ENCODE results near the gene NFXL1. TPM values are rescaled to one million over a fixed set of nuclear protein-coding genes. Genes with fewer than 3 reads are reported as not detected.

NFXL1 gene
- total and polyA plus RNA-seq, 10 of the 15 experiments (the other 5 are each of a cell fraction or from before 2014, with no cell fraction given), result 8.1 to 16.5 (median 13.1) TPM

- FAIRE-seq (no peak), DNase-seq (ENCODE audit: low read depth, low spot score) (no peak), ATAC-seq (no peak)
- no peaks in the 10 kb centered on the region for H3K9me3 ChIP-seq (replicated peaks; ENCODE audit: control insufficient read depth, insufficient read depth, low read length)
- no peak overlapping the region for H2AFZ ChIP-seq (ENCODE audit: control insufficient read depth, low read depth, low read length)
- WGBS (ENCODE audit: insufficient coverage, insufficient replicate concordance, low lambda C conversion rate, missing lambda C conversion rate), result 63% methylated on average over 10 of the region's 10 CpGs
- no peak overlapping the region for H3K4me3 ChIP-seq
- no peaks in the 10 kb centered on the region for H3K4me1 ChIP-seq (ENCODE audit: control insufficient read depth, insufficient read depth, low read length)
- in situ Hi-C loops (cut with MboI), result no loop called here
- no TSS peak for BruUV-seq (replicated peaks)
- no peaks in the 10 kb centered on the region for H3K36me3 ChIP-seq (ENCODE audit: control insufficient read depth in 2 of 2, insufficient read depth in 2 of 2, low read length in 1 of 2)
- no peak overlapping the region for H3K27ac ChIP-seq (ENCODE audit: control insufficient read depth, insufficient read depth)
- H4K20me1 ChIP-seq (ENCODE audit: control insufficient read depth, insufficient read depth), result no peaks in the 10 kb centered on the region
- POLR2A ChIA-PET, result no interaction called here
- H3K9ac ChIP-seq (ENCODE audit: control insufficient read depth, insufficient read depth, low read length), result no peak overlapping the region
- H3K27me3 ChIP-seq (replicated peaks in 1 of 2; ENCODE audit: control insufficient read depth in 2 of 2, insufficient read depth in 2 of 2, low read length in 1 of 2), result no peaks in the 10 kb centered on the region
- intact Hi-C loops (cut with micrococcal nuclease; ENCODE audit: unreplicated experiment), result no loop called here
- CTCF ChIA-PET, result interaction anchor here (1.1 to 2.3 kb wide), 2 partner anchors 9 to 11 kb away, joined by 6 to 10 read pairs; no protein-coding TSS in a partner anchor
- SMC1A ChIA-PET (ENCODE audit: uncharacterized antibody, unreplicated experiment), result interaction anchor here (1.6 to 1.7 kb wide), 2 partner anchors 9 to 144 kb away, joined by 3 to 5 read pairs; no protein-coding TSS in a partner anchor
- RAD21 ChIA-PET (ENCODE audit: unreplicated experiment), result interaction anchor here (0.6 to 0.8 kb wide), 2 partner anchors 8 to 658 kb away, joined by 3 read pairs; no protein-coding TSS in a partner anchor
- no peaks in the 10 kb centered on the region for H3K79me2 ChIP-seq (ENCODE audit: control insufficient read depth, insufficient read depth, low read length)
- H3K4me2 ChIP-seq (ENCODE audit: control insufficient read depth, insufficient read depth), result no peak overlapping the region
- TF ChIP-seq CEBPB (IDR thresholded peaks at IDR 0.05; ENCODE audit: borderline replicate concordance in 1 of 2, low read depth in 2 of 2, low read length in 2 of 2), result no peak
- no peak for TF ChIP-seq IKZF2 (IDR thresholded peaks at IDR 0.05)
- no peak for TF ChIP-seq POLR2A (IDR thresholded peaks at IDR 0.05; ENCODE audit: low read depth, low read length)
- TF ChIP-seq NFYA (IDR thresholded peaks at IDR 0.05; ENCODE audit: borderline replicate concordance, low read depth, low read length), result no peak
- no peak for TF ChIP-seq EZH2 (IDR thresholded peaks at IDR 0.05; ENCODE audit: borderline replicate concordance, control insufficient read depth, low read depth, low read length)
- no peak for TF ChIP-seq ZNF592 (IDR thresholded peaks at IDR 0.05)
- TF ChIP-seq, protein P1, sequence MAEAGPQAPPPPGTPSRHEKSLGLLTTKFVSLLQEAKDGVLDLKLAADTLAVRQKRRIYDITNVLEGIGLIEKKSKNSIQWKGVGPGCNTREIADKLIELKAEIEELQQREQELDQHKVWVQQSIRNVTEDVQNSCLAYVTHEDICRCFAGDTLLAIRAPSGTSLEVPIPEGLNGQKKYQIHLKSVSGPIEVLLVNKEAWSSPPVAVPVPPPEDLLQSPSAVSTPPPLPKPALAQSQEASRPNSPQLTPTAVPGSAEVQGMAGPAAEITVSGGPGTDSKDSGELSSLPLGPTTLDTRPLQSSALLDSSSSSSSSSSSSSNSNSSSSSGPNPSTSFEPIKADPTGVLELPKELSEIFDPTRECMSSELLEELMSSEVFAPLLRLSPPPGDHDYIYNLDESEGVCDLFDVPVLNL (IDR thresholded peaks at IDR 0.05; ENCODE audit: low read depth, low read length), result no peak
- TF ChIP-seq SIN3A (IDR thresholded peaks at IDR 0.05; ENCODE audit: low read depth, low read length), result no peak
- no peak for TF ChIP-seq NFYB (IDR thresholded peaks at IDR 0.05; ENCODE audit: insufficient read depth, low read depth, low read length)
- TF ChIP-seq NFXL1 (IDR thresholded peaks at IDR 0.05; ENCODE audit: borderline replicate concordance), result no peak
- TF ChIP-seq, protein P2, sequence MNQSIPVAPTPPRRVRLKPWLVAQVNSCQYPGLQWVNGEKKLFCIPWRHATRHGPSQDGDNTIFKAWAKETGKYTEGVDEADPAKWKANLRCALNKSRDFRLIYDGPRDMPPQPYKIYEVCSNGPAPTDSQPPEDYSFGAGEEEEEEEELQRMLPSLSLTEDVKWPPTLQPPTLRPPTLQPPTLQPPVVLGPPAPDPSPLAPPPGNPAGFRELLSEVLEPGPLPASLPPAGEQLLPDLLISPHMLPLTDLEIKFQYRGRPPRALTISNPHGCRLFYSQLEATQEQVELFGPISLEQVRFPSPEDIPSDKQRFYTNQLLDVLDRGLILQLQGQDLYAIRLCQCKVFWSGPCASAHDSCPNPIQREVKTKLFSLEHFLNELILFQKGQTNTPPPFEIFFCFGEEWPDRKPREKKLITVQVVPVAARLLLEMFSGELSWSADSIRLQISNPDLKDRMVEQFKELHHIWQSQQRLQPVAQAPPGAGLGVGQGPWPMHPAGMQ (IDR thresholded peaks at IDR 0.05; ENCODE audit: borderline replicate concordance), result no peak
- TF ChIP-seq PRDM15 (CRISPR knock-in tag; IDR thresholded peaks at IDR 0.05), result no peak
These were observed 27.9 kb upstream of the NFXL1 start for GRCh38 chr4:47942081-47942819.
